Activated T-helper 2 cell treated with anti-CD3 and anti-CD28 coated beads, Interferon-gamma antibody, Interleukin-2, Interleukin-4, amounts not matched to agents 10 μg/mL and 5 μg/mL and 100 μg/mL, durations not matched to agents 14 hours and 24 hours and 36 hours (primary cell): ENCODE data around the gene SPG11. TPM values are rescaled to one million over a fixed set of nuclear protein-coding genes. Genes with fewer than 3 reads are reported as not detected.
"Not testable (repeated sequence)": the region's sequence is repeated elsewhere in the genome, so short reads cannot be mapped to it uniquely, and the experiment has no call there.

Experiments
- DNase-seq: peaks from one replicate; pipeline ENCODE4 v3.0.0; 2021; ENCODE audit warnings: low spot score
- H3K27ac Mint-ChIP-seq: one replicate; pipeline ENCODE4 v1.8.0; 2021; ENCODE audit warnings: mixed read lengths
- H3K27me3 Mint-ChIP-seq: one replicate; pipeline ENCODE4 v1.8.0; 2021; ENCODE audit warnings: low read depth, mixed read lengths
- H3K36me3 Mint-ChIP-seq: one replicate; pipeline ENCODE4 v1.8.0; 2021; ENCODE audit warnings: low read depth, mixed read lengths
- H3K4me1 Mint-ChIP-seq: one replicate; pipeline ENCODE4 v1.8.0; 2021; ENCODE audit warnings: low read depth, mixed read lengths
- H3K4me3 Mint-ChIP-seq: one replicate; pipeline ENCODE4 v1.8.0; 2021; ENCODE audit warnings: low read depth, mild to moderate bottlenecking, moderate library complexity, mixed read lengths
- H3K9me3 Mint-ChIP-seq: one replicate; pipeline ENCODE4 v1.8.0; 2021; ENCODE audit warnings: mixed read lengths
- intact Hi-C: fragments of 100-400 bp; cut with micrococcal nuclease; formaldehyde crosslinking; loops from one replicate; pipeline ENCODE4 v1.15.1; 2023
- total RNA-seq: library from RNA; stranded (reverse); gene quantifications from 2 replicates; pipeline ENCODE4 v1.2.3, GENCODE V29; 2022

Gene SPG11
- total RNA-seq, 1 donor from 2014 or later: 75.8 TPM

DNA sequence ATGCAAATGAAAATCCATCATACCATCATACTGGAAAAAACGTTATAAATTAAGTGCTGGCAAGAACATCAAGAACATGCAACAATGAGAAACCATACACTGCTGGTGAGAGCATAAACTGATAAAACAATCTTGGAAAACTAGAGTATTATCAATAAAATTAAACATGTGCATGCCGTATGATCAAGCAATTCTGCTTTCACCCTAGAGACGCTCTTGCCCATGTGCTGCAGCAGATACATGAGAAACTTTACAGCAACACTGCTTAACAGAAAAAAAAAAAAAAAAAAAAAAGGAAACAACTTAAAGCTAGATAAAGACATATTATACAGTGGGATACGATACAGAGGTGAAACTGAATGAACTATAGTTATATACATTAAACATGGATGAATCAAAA is 21.8 kb downstream of the SPG11 start:
- H3K27me3 Mint-ChIP-seq: no peaks in the 10 kb centered on the region
- H3K36me3 Mint-ChIP-seq: peaks cover 75% of the 10 kb centered on the region
- no peak overlapping the region for H3K4me3 Mint-ChIP-seq
- intact Hi-C loops: no loop called here
- DNase-seq: no peak
- H3K9me3 Mint-ChIP-seq: peaks cover 12% of the 10 kb centered on the region
- H3K27ac Mint-ChIP-seq: no peak overlapping the region
- peaks cover 28% of the 10 kb centered on the region for H3K4me1 Mint-ChIP-seq

DNA sequence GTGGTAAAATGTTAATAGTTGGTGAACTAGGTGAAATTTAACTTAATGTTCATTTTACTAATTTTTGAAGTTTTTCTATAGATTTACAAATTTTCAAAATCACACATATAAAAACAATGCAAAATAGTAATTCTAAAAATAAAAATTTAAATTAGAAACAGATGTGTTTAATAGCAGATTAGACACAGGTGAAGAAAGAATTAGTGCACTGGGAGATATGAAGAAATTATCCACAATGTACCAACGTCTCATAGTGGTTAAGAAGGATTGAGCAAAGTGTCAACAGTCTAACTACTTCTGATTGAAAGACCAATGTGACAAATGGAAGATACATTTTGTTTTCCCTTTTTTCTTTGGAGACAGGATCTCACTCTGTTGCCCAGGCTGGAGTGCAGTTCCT is 26.5 kb downstream of the SPG11 start:
- Mint-ChIP-seq H3K9me3 (no peaks in the 10 kb centered on the region), H3K27me3 (no peaks in the 10 kb centered on the region), H3K36me3 (peaks cover 68% of the 10 kb centered on the region), H3K4me1 (peaks cover 20% of the 10 kb centered on the region), H3K4me3 (no peak overlapping the region), H3K27ac (no peak overlapping the region)
- intact Hi-C loops: no loop called here
- DNase-seq: no peak

DNA sequence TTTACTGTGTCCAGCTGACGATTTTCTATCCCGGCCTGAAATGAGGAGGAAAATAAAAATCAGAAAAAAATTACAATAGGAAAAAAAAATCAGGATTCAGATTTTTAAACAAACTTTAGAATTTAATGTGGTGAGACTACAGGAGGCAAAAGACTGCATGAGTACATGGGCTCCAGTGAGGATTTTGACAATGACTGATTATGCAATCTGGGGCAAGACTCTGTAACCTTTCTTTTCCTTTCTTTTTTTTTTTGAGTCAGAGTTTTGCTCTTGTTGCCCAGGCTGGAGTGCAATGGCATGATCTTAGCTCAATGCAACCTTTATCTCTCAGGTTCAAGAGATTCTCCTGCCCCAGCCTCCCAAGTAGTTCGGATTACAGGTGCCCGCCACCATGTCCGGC is 29.9 kb downstream of the SPG11 start:
- DNase-seq: no peak
- intact Hi-C loops: no loop called here
- no peak overlapping the region for H3K4me3 Mint-ChIP-seq
- H3K9me3 Mint-ChIP-seq: no peaks in the 10 kb centered on the region
- peaks cover 72% of the 10 kb centered on the region for H3K36me3 Mint-ChIP-seq
- H3K27me3 Mint-ChIP-seq: no peaks in the 10 kb centered on the region
- peak overlapping the region; percentile 98 for H3K27ac Mint-ChIP-seq
- H3K4me1 Mint-ChIP-seq: peaks cover 20% of the 10 kb centered on the region

DNA sequence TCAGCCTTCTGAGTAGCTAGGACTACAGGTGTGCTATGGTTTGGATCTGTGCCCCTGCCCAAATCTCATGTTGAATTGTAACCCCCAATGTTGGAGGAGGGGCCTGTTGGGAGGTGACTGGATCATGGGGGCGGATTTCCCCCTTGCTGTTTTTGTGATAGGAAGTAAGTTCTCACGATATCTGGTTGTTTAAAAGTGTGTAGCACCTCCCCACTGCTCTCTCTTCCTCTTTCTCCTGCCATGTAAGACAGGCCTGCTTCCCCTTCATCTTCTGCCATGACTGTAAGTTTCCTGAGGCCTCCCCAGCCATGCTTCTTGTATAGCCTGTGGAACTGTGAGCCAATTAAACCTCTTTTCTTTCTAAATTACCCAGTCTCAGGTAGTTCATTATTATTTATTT is 38.2 kb downstream of the SPG11 start:
- H3K27me3 Mint-ChIP-seq, DNase-seq, intact Hi-C loops, H3K4me3 Mint-ChIP-seq, H3K9me3 Mint-ChIP-seq: not testable (repeated sequence)
- H3K4me1 Mint-ChIP-seq: peaks cover 14% of the 10 kb centered on the region
- H3K27ac Mint-ChIP-seq: peak overlapping the region; percentile 39
- peaks cover 86% of the 10 kb centered on the region for H3K36me3 Mint-ChIP-seq

DNA sequence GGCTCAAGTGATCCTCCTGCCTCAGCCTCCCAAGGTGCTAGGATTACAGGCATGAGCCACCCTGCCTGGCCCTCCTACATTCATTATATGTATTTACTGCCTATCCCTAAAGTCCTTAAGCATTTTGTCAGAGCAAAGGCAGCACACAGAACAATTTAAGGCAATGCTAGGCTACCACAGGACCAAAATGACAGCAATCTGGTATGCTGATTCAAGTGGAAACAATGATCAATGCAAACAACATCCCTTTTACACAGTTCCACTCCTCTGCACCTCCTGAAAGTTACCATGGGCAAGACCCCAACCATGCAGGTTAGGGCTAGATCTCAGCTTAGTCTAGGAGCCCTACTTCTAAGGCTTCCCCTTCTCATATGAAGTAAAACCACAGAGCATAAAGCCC is 40.3 kb downstream of the SPG11 start:
- Mint-ChIP-seq H3K9me3 (no peaks in the 10 kb centered on the region), H3K4me1 (peaks cover 12% of the 10 kb centered on the region), H3K4me3 (no peak overlapping the region), H3K27ac (peak overlapping the region; percentile 65), H3K27me3 (no peaks in the 10 kb centered on the region), H3K36me3 (peaks cover 78% of the 10 kb centered on the region)
- intact Hi-C loops: no loop called here
- DNase-seq: no peak

DNA sequence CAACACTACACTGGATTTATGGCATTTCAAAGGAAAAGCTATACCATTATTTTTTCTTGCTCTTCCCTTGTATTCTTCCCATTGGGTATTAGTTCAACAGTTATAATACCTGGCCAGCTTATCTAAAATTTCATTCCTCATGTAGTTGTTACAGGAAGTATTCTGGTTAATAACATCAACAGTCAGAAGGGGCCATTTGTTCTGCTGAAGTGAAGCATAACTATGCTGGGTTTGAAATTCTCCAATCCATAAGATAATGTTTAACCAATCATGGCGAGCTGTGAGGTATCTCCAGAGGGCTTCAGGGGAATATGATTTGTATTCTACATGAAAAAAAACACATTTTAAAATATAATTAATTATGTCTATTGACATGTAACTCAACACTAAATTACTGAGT is 43.4 kb downstream of the SPG11 start:
- Mint-ChIP-seq H3K4me1 (peaks cover 11% of the 10 kb centered on the region), H3K27ac (no peak overlapping the region), H3K36me3 (peaks cover 76% of the 10 kb centered on the region), H3K9me3 (no peaks in the 10 kb centered on the region), H3K27me3 (no peaks in the 10 kb centered on the region), H3K4me3 (no peak overlapping the region)
- intact Hi-C loops: no loop called here
- no peak for DNase-seq

DNA sequence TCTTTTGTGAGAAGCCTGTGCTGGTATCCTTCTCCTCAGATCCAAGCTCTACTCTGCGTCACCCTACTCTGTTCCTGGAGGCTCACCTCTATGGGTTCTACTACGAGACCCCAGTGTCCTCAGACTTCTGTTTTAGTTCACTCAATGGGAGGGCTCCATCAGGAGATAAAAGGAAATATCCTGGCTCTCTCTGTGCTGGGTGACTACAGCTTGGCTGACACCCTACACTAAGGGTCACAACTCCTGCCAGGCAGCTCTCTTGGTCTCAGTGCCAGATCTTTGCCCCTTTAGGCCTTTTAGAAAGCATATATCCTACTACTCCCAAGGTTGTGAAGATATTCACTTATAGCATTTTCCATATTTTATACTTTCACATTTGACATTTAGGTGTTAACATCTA is 46.5 kb downstream of the SPG11 start:
- DNase-seq: no peak
- no peaks in the 10 kb centered on the region for H3K9me3 Mint-ChIP-seq
- intact Hi-C loops: no loop called here
- H3K4me3 Mint-ChIP-seq: no peak overlapping the region
- no peak overlapping the region for H3K27ac Mint-ChIP-seq
- H3K4me1 Mint-ChIP-seq: no peaks in the 10 kb centered on the region
- no peaks in the 10 kb centered on the region for H3K27me3 Mint-ChIP-seq
- peaks cover 74% of the 10 kb centered on the region for H3K36me3 Mint-ChIP-seq

DNA sequence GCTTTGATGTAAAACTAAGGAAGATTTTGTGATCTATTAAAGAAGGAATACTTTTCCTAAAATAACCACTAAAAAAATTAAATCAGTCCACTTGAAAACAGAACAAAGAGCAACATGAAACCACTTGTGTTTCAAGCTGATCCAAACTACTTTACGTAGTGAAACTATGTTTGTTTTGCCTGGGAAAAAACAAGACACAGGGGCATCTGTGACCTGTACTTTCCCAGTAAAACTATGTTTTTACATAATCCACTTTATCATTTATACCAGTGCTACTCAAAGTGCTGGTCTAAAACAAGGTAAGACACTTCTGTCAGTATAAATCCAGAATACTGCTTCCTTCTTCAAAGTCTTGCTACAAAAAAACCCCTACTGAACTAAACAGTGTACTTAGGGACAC is 56.7 kb downstream of the SPG11 start:
- H3K4me1 Mint-ChIP-seq: no peaks in the 10 kb centered on the region
- peaks cover 67% of the 10 kb centered on the region for H3K36me3 Mint-ChIP-seq
- intact Hi-C loops: no loop called here
- no peaks in the 10 kb centered on the region for H3K9me3 Mint-ChIP-seq
- no peak overlapping the region for H3K27ac Mint-ChIP-seq
- no peak overlapping the region for H3K4me3 Mint-ChIP-seq
- no peak for DNase-seq
- no peaks in the 10 kb centered on the region for H3K27me3 Mint-ChIP-seq

DNA sequence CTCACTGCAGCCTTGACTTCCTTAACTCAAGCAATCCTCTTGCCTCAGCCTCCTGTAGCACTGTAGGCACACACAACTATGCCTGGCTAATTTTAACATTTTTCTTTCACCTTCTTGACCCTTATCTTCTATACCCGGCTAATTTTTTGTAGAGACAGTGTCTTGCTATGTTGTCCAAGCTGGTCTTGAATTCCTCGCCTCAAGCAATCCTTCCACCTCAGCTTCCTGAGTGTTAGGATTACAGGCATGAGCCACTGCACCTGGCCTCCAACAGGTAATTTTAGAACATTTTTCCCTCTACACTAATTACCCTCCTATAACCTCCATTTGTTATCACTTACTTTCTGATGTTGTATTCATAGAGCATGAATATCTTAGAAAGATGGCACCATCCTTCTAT is 60.3 kb downstream of the SPG11 start:
- H3K4me3 Mint-ChIP-seq: no peak overlapping the region
- H3K27me3 Mint-ChIP-seq: no peaks in the 10 kb centered on the region
- peaks cover 8% of the 10 kb centered on the region for H3K4me1 Mint-ChIP-seq
- H3K27ac Mint-ChIP-seq: peak overlapping the region; percentile 17
- H3K36me3 Mint-ChIP-seq: peaks cover 65% of the 10 kb centered on the region
- intact Hi-C loops: no loop called here
- no peak for DNase-seq
- H3K9me3 Mint-ChIP-seq: no peaks in the 10 kb centered on the region

DNA sequence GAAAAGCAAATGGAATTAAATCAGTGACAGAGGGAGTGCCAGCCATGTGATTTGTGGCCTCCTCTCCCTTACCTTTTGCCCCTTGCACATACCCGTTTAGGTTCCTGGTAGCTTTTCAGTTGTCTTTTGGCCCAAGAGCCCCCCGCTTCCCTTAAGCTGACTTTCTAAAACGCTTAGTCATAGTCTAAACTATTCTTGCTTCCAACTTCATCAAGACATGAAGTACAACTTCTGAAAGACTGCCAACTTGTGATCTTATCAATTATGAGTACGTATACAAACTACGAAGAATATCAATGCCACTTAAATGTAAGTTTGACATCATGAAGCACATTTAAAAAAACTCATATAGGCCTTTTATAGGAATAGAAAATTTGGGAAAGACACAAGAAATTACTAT is 64.6 kb downstream of the SPG11 start:
- intact Hi-C loops: loop anchor here (10.0 kb wide), 2 partner anchors 56 to 256 kb away; no protein-coding TSS in a partner anchor
- H3K27ac Mint-ChIP-seq: peak overlapping the region; percentile 42
- peaks cover 61% of the 10 kb centered on the region for H3K36me3 Mint-ChIP-seq
- no peaks in the 10 kb centered on the region for H3K27me3 Mint-ChIP-seq
- peaks cover 23% of the 10 kb centered on the region for H3K4me1 Mint-ChIP-seq
- H3K4me3 Mint-ChIP-seq: no peak overlapping the region
- DNase-seq: no peak
- H3K9me3 Mint-ChIP-seq: no peaks in the 10 kb centered on the region

DNA sequence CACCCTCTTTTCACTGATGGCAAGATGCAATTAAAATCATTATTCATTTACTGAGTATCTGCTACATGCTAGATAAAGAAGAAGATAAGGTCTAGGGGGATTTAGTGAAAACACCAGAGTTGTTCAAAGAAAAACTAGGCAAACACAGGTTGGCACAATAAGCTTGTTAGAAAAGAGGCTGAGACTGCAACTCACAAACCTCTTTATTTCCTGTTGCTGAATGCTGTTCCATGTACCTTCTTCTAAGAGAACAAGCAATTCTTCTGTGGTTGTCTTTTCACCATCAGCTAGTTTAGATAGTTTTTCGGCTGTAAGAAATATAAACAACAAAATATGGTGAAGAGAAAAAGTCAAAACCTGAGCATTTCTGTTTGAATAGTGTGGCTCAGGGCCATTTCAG is 65.4 kb downstream of the SPG11 start:
- H3K4me3 Mint-ChIP-seq: no peak overlapping the region
- peak overlapping the region; percentile 43 for H3K27ac Mint-ChIP-seq
- H3K4me1 Mint-ChIP-seq: peaks cover 24% of the 10 kb centered on the region
- peaks cover 60% of the 10 kb centered on the region for H3K36me3 Mint-ChIP-seq
- DNase-seq: no peak
- intact Hi-C loops: loop anchor here (10.0 kb wide), 2 partner anchors 57 to 257 kb away; no protein-coding TSS in a partner anchor
- H3K9me3 Mint-ChIP-seq: no peaks in the 10 kb centered on the region
- no peaks in the 10 kb centered on the region for H3K27me3 Mint-ChIP-seq

DNA sequence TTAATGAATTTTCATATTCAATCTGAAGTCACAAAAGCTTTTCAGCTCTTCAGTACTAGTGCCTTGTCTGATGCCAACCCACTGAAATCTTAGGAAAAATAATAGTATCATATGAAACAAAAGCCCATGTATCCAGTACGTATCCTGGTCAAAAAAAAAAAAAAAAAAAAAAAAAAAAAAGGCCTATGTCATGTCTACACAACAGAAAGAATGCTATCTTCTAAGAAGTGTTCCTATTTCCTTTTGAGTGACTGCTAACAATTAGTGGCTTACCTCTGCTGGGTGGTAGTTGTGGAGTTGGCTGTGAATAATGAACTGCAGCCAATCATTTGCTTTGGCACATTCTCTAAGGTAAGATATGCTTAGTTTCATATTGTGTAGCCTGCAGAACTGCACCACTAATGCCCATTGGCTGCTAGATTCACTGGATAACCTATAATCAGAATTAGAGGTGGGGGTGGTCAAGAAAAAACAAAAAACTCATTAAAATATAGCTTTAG is 66.9 kb downstream of the SPG11 start:
- H3K27me3 Mint-ChIP-seq: no peaks in the 10 kb centered on the region
- H3K36me3 Mint-ChIP-seq: peaks cover 51% of the 10 kb centered on the region
- no peak for DNase-seq
- intact Hi-C loops: loop anchor here (10.0 kb wide), 2 partner anchors 58 to 258 kb away; no protein-coding TSS in a partner anchor
- H3K9me3 Mint-ChIP-seq: no peaks in the 10 kb centered on the region
- no peak overlapping the region for H3K27ac Mint-ChIP-seq
- H3K4me3 Mint-ChIP-seq: no peak overlapping the region
- H3K4me1 Mint-ChIP-seq: peaks cover 24% of the 10 kb centered on the region

DNA sequence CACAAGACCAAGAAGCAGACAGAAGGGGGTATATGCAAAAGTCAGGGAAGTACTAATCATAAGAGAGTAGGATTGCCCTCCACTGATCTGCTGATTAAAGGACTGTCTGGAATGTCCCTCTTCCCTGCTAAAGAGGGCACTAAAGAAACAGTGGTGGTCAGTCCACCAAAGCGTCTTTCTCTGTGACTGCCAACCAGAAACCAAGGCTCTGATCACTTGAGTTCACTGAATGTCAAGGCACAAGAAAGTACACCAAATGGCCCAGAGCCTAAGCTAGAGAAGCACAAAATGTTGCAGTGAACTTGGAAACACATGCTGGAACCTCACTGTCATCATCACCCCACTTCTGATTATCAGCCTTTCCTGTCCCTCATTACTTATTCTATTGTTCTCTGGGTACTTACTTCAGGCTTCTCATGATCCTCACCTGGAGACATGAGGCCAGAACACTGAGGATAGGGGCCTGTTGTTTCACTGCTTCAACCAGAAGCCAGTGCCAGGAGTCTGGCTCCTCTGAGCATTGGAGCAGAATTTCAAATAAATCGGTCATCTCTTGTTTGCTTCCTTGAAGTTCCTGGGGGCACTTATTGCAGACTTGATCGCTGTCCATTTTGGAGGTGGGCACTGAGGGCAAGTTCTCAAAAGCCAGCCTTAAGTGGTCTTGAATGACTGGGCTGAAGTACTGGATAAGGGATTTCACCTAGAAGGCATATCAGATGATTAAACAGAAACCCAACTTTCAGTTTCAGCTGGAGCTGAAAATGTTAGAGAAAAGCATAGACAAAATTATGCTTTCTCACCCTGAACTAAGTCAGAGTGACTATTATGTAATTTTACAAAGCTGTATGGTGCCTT is 67.6 kb downstream of the SPG11 start:
- H3K4me3 Mint-ChIP-seq: no peak overlapping the region
- intact Hi-C loops: loop anchor here (10.0 kb wide), 2 partner anchors 59 to 259 kb away; no protein-coding TSS in a partner anchor
- no peak for DNase-seq
- peaks cover 54% of the 10 kb centered on the region for H3K36me3 Mint-ChIP-seq
- no peaks in the 10 kb centered on the region for H3K27me3 Mint-ChIP-seq
- H3K9me3 Mint-ChIP-seq: no peaks in the 10 kb centered on the region
- H3K4me1 Mint-ChIP-seq: peaks cover 24% of the 10 kb centered on the region
- peak overlapping the region; percentile 39 for H3K27ac Mint-ChIP-seq
